ENCODE measurements around the gene RUNX1. TPM values are rescaled to one million over a fixed set of nuclear protein-coding genes. Genes with fewer than 3 reads are reported as not detected.

The RUNX1 gene
- total and polyA plus RNA-seq, 10 of the 15 experiments (the other 5 are each of a cell fraction or from before 2014, with no cell fraction given): 0.90 to 15.2 (median 4.1) TPM

GRCh38 chr21:34986561-34987500 is 62.3 kb downstream of the RUNX1 start (continued):
- TF ChIP-seq ESRRA (IDR thresholded peaks at IDR 0.05; ENCODE audit: low read length) (no peak), BACH1 (IDR thresholded peaks at IDR 0.05; ENCODE audit: borderline replicate concordance) (no peak), BCL11A (IDR thresholded peaks at IDR 0.05; ENCODE audit: low read depth, low read length) (peak; percentile 90), RAD21 (IDR thresholded peaks at IDR 0.05; ENCODE audit: insufficient read depth, low read depth, low read length) (peak; percentile 20; the same call in 1 of the 2 replicates), RUNX3 (IDR thresholded peaks at IDR 0.05; ENCODE audit: low read length) (peak; percentile 97), SREBF2 (IDR thresholded peaks at IDR 0.05; ENCODE audit: low read length) (no peak), SIX5 (IDR thresholded peaks at IDR 0.05; ENCODE audit: low read depth, low read length, severe bottlenecking) (no peak), HDGF (IDR thresholded peaks at IDR 0.05) (no peak), POU2F2 (IDR thresholded peaks at IDR 0.05; ENCODE audit: borderline replicate concordance, low read depth, low read length) (no peak; the same call in 2 of the 3 replicates), PAX5 (IDR thresholded peaks at IDR 0.05; ENCODE audit: borderline replicate concordance, low read depth, low read length) (peak; percentile 82; the same call in 1 of the 2 replicates), TCF3 (IDR thresholded peaks at IDR 0.05; ENCODE audit: borderline replicate concordance, insufficient read depth, low read depth, low read length) (peak; percentile 17; the same call in 1 of the 2 replicates), MLLT1 (IDR thresholded peaks at IDR 0.05) (peak; percentile 77), SRF (IDR thresholded peaks at IDR 0.05; ENCODE audit: low read depth in 2 of 2, low read length in 2 of 2) (peak in 1 of 2 experiments; percentile 52; a peak in 1 of 4 replicates), ETV6 (conservative IDR thresholded peaks at IDR 0.05 in 1 of 2, IDR thresholded peaks at IDR 0.05 in 1 of 2; ENCODE audit: borderline replicate concordance in 1 of 2, low read depth in 1 of 2) (peak in 1 of 2 experiments; percentile 46; a peak in 1 of 4 replicates), CEBPB (IDR thresholded peaks at IDR 0.05; ENCODE audit: borderline replicate concordance in 1 of 2, low read depth in 2 of 2, low read length in 2 of 2) (peak in 1 of 2 experiments; percentile 80; a peak in 1 of 4 replicates), TCF12 (IDR thresholded peaks at IDR 0.05; ENCODE audit: low read depth, low read length) (peak; percentile 74; the same call in 1 of the 2 replicates), HCFC1 (IDR thresholded peaks at IDR 0.05; ENCODE audit: low read length) (no peak), SP1 (IDR thresholded peaks at IDR 0.05; ENCODE audit: low read depth, low read length) (no peak), USF1 (IDR thresholded peaks at IDR 0.05; ENCODE audit: borderline replicate concordance, extremely low read length, insufficient read depth, low read depth, low read length) (no peak), STAT3 (IDR thresholded peaks at IDR 0.05; ENCODE audit: low read depth, low read length) (no peak), PML (IDR thresholded peaks at IDR 0.05; ENCODE audit: low read length) (no peak), RFX5 (IDR thresholded peaks at IDR 0.05; ENCODE audit: low read depth, low read length) (peak; percentile 68; the same call in 1 of the 2 replicates), RB1 (IDR thresholded peaks at IDR 0.05; ENCODE audit: borderline replicate concordance) (no peak), SUZ12 (IDR thresholded peaks at IDR 0.05; ENCODE audit: unreplicated experiment) (no peak), SMAD5 (IDR thresholded peaks at IDR 0.05; ENCODE audit: low read depth) (no peak), MTA2 (IDR thresholded peaks at IDR 0.05; ENCODE audit: low read depth) (peak; percentile 91), EGR1 (IDR thresholded peaks at IDR 0.05; ENCODE audit: borderline replicate concordance in 1 of 2, low read depth in 2 of 2, low read length in 2 of 2) (0 out of 3 replicates have a peak, but pooled peaks of 1 of the 2 experiments have one; percentile 11), ZNF384 (IDR thresholded peaks at IDR 0.05; ENCODE audit: borderline replicate concordance, low read depth, low read length) (no peak; the same call in 1 of the 2 replicates)

Data from GM12878 (cell line).